GM10266 (cell line): ENCODE data around the gene FOXJ1.

Experiments used
- DNase-seq: peaks from one replicate; pipeline ENCODE4 v3.0.0; 2012; ENCODE audit errors: extremely low spot score
- CTCF ChIP-seq: IDR thresholded peaks from 2 replicates; pipeline ENCODE4 v1.5.1; 2012; ENCODE audit warnings: mild to moderate bottlenecking, low read depth; ENCODE audit not compliant: control insufficient read depth, insufficient read depth; ENCODE audit errors: missing control alignments

The FOXJ1 gene

GRCh38 chr17:76088041-76088867 is 52.8 kb downstream of the FOXJ1 start:
- no peak for DNase-seq
- TF ChIP-seq CTCF = no peak

- no peak for TF ChIP-seq CTCF
- no peak for DNase-seq
Measured at GRCh38 chr17:76087531-76087930, 53.5 kb downstream of the FOXJ1 start.

GRCh38 chr17:76086384-76086783 is 54.7 kb downstream of the FOXJ1 start:
- DNase-seq = no peak
- no peak for TF ChIP-seq CTCF
